Measurements from ENCODE around the gene KITLG. TPM values are rescaled to one million over a fixed set of nuclear protein-coding genes. Genes with fewer than 3 reads are reported as not detected.
"Not testable (repeated sequence)": the region's sequence is repeated elsewhere in the genome, so short reads cannot be mapped to it uniquely, and the experiment has no call there.

The KITLG gene
- total RNA-seq, 1 donor from 2014 or later = 28.3 TPM

- no peak for DNase-seq (ENCODE audit: low spot score)
- Mint-ChIP-seq H3K4me3 (ENCODE audit: unreplicated experiment) (no peak overlapping the region), H3K27me3 (ENCODE audit: unreplicated experiment) (peaks cover 6% of the 10 kb centered on the region), H3K27ac (ENCODE audit: unreplicated experiment) (no peak overlapping the region), H3K36me3 (ENCODE audit: low read depth, unreplicated experiment) (peaks cover 5% of the 10 kb centered on the region), H3K4me1 (ENCODE audit: unreplicated experiment) (peaks cover 20% of the 10 kb centered on the region), H3K9me3 (ENCODE audit: unreplicated experiment) (no peaks in the 10 kb centered on the region)
- TF ChIP-seq CTCF (IDR thresholded peaks at IDR 0.05; ENCODE audit: unreplicated experiment) = no peak
Measured at GRCh38 chr12:88556213-88556774, 24.0 kb downstream of the KITLG start.

DNA sequence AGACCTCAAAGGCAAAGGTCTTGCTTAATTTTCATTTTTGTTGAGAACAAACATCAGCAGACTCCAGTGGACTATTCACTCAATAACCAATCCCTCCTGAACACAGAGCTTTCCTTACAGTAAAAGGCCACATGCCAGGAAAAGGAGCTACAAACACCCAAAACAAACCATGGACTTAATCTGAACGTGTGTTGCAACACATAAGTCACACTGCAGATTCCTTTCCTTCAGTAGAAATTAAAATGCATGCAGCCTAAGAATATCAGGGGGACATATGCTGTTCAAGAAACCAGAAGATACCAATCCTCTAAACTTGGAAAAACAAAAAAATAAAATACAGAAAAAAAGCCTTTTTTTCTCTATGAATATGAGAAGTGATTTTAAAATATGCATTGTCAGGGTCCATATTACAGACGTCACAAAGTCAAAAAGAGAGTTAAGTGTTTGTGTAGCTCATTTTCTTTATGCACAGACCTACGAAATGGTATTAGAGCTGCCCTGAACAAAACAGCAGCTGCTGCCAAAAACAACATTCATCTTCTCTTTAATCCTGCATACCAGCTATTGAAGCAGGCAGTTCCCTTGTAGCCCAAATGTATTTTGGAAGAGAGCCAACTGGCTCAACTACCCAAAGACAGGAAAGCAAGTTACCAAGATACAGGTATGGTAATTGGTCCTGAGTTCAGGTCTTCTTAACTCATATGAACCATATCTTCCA, 26.2 kb downstream of the KITLG start:
- TF ChIP-seq CTCF (IDR thresholded peaks at IDR 0.05; ENCODE audit: unreplicated experiment) = no peak
- H3K4me1 Mint-ChIP-seq (ENCODE audit: unreplicated experiment) = peaks cover 26% of the 10 kb centered on the region
- DNase-seq (ENCODE audit: low spot score) = no peak
- no peaks in the 10 kb centered on the region for H3K9me3 Mint-ChIP-seq (ENCODE audit: unreplicated experiment)
- no peak overlapping the region for H3K4me3 Mint-ChIP-seq (ENCODE audit: unreplicated experiment)
- peaks cover 6% of the 10 kb centered on the region for H3K27me3 Mint-ChIP-seq (ENCODE audit: unreplicated experiment)
- peaks cover 5% of the 10 kb centered on the region for H3K36me3 Mint-ChIP-seq (ENCODE audit: low read depth, unreplicated experiment)
- no peak overlapping the region for H3K27ac Mint-ChIP-seq (ENCODE audit: unreplicated experiment)

DNA sequence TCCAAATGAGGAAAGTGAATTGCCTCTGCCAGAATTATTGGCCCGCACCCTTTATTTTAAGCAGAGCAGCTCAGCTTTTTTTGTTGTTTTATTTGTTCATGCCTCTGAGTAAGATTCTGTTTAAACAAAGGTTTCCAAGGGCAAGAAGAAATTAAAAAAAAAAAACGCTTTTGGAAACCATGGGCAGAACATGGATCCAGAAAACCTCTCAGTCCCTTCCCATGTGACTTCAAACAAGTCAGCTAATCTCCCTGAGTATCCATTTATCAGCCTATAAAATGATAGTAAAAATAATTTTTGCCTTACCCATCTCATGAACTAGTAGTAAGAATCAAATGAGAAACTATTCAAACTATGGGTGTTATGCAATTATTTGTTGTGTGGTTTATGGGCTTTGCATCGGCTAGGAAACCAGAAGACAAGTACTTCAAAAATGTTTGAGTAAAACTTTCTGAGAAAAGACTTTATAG, 27.6 kb downstream of the KITLG start:
- peaks cover 6% of the 10 kb centered on the region for H3K27me3 Mint-ChIP-seq (ENCODE audit: unreplicated experiment)
- peaks cover 24% of the 10 kb centered on the region for H3K4me1 Mint-ChIP-seq (ENCODE audit: unreplicated experiment)
- no peak overlapping the region for H3K27ac Mint-ChIP-seq (ENCODE audit: unreplicated experiment)
- H3K9me3 Mint-ChIP-seq (ENCODE audit: unreplicated experiment) = no peaks in the 10 kb centered on the region
- no peak for TF ChIP-seq CTCF (IDR thresholded peaks at IDR 0.05; ENCODE audit: unreplicated experiment)
- DNase-seq (ENCODE audit: low spot score) = no peak
- peaks cover 5% of the 10 kb centered on the region for H3K36me3 Mint-ChIP-seq (ENCODE audit: low read depth, unreplicated experiment)
- H3K4me3 Mint-ChIP-seq (ENCODE audit: unreplicated experiment) = no peak overlapping the region

DNA sequence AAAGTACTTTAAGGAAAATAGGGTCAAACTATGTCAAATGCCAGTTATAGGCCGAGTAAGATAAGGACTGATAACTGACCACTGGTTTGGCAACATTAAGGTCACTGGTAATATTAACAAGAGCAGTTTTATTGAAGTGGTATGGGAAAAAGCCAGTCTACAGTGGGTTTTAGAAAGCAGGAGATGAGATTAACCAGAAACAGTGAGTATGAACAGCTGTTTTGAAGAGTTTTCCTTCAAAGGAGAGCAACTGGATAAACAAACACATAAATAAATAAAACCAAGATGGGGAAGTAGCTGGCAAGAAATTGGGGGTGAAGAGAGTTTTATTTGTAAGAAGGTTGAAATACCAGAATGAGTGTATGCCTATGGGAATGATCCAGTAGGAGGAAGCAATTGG, 30.3 kb downstream of the KITLG start:
- no peak for DNase-seq (ENCODE audit: low spot score)
- peaks cover 3% of the 10 kb centered on the region for H3K36me3 Mint-ChIP-seq (ENCODE audit: low read depth, unreplicated experiment)
- H3K4me1 Mint-ChIP-seq (ENCODE audit: unreplicated experiment) = peaks cover 20% of the 10 kb centered on the region
- TF ChIP-seq CTCF (IDR thresholded peaks at IDR 0.05; ENCODE audit: unreplicated experiment) = no peak
- peaks cover 3% of the 10 kb centered on the region for H3K27me3 Mint-ChIP-seq (ENCODE audit: unreplicated experiment)
- H3K4me3 Mint-ChIP-seq (ENCODE audit: unreplicated experiment) = no peak overlapping the region
- no peak overlapping the region for H3K27ac Mint-ChIP-seq (ENCODE audit: unreplicated experiment)
- no peaks in the 10 kb centered on the region for H3K9me3 Mint-ChIP-seq (ENCODE audit: unreplicated experiment)

DNA sequence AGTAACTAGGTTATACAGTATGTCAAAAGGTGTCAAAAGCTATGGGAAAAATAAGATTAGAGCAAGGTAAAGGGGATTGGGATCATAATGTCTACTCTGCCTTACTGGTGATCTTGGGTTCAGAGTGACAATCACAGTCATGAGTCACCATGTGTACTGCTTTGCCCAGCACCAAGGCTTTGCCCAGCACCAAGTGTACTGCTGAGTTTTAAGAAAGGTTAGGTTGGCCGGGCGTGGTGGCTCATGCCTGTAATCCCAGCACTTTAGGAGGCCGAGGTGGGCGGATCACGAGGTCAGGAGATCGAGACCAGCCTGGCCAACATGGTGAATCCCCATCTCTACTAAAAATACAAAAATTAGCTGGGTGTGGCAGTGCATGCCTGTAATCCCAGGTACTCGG, 32.3 kb downstream of the KITLG start:
- H3K27me3 Mint-ChIP-seq (ENCODE audit: unreplicated experiment); H3K9me3 Mint-ChIP-seq (ENCODE audit: unreplicated experiment); H3K27ac Mint-ChIP-seq (ENCODE audit: unreplicated experiment); H3K4me3 Mint-ChIP-seq (ENCODE audit: unreplicated experiment); DNase-seq (ENCODE audit: low spot score): not testable (repeated sequence)
- Mint-ChIP-seq H3K36me3 (ENCODE audit: low read depth, unreplicated experiment) (peaks cover 16% of the 10 kb centered on the region), H3K4me1 (ENCODE audit: unreplicated experiment) (peaks cover 16% of the 10 kb centered on the region)
